CD4-positive, alpha-beta T cell treated with Interleukin-21 for 1 hour (primary cell): ENCODE measurements around the gene AUH.
"Not testable (repeated sequence)": the region's sequence is repeated elsewhere in the genome, so short reads cannot be mapped to it uniquely, and the experiment has no call there.

Experiments used
- DNase-seq: peaks from one replicate; pipeline ENCODE4 v3.0.0-alpha.2; 2020

The AUH gene, protein sequence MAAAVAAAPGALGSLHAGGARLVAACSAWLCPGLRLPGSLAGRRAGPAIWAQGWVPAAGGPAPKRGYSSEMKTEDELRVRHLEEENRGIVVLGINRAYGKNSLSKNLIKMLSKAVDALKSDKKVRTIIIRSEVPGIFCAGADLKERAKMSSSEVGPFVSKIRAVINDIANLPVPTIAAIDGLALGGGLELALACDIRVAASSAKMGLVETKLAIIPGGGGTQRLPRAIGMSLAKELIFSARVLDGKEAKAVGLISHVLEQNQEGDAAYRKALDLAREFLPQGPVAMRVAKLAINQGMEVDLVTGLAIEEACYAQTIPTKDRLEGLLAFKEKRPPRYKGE

DNA sequence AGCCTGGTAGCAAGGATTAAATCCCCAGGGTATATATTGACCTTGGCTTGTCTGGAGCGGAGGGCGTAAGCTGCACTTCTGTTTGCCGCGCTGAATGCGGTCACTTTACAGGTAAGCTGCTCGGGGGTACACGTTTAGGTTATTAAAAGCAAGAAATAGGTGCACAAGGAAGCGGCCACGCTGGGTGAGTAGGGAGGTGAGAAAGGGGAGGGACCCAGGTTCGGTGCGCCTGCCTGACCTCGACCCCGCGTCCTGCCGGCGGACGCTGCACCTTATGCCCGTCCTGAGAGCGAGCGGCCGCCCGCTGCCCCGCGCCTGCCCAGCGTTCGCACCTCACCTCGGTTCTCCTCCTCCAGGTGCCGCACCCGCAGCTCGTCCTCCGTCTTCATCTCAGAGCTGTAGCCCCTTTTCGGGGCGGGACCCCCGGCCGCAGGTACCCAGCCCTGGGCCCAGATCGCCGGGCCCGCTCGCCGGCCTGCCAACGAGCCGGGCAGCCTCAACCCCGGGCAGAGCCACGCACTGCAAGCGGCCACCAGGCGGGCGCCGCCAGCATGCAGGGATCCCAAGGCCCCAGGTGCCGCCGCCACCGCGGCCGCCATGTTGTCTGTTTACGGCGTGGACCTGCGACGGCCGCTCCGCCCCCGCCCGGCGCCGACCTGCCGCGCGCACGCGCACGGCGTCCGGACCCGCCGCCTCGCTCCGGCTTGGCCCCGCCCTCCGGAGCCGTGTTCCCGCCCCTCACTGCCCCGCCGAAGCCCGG is at the start of gene AUH:
AUH (minus strand) TSS at position 628 of the 760 bp plus-strand sequence; CDS start at position 599, 29 bp downstream.
- peak; percentile 87 for DNase-seq

DNA sequence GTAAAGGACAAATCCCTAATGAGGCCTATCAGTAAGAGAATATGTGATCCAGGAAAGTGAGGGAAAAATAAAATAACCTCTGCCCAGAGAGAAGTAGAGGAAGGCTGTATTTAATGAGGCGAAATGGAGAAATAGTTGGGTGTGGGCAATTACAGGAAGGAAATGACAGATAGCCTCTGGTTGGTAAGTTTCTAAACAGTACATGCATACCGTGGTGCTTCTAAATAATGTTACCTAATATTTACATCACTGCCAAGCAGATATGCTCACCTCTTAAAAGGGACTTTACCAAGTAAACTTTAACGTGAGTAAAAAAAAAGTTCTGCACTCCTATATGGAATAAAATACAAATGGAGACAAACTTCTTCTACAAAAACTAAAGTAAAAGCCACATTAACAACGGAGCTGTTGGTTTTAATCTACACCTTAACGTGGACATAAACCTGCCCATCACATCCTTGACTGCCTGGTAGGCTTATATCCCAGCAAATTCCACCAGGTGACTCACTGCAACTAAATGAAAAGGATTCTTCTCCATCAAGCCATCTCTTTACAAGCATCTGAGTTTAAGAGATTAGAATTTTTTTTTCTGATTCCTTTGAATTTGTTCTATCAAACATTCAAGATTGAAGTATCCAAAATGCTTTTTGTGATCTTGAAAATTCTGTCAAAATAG is 49.5 kb upstream of the AUH start:
- DNase-seq = peak; percentile 4

DNA sequence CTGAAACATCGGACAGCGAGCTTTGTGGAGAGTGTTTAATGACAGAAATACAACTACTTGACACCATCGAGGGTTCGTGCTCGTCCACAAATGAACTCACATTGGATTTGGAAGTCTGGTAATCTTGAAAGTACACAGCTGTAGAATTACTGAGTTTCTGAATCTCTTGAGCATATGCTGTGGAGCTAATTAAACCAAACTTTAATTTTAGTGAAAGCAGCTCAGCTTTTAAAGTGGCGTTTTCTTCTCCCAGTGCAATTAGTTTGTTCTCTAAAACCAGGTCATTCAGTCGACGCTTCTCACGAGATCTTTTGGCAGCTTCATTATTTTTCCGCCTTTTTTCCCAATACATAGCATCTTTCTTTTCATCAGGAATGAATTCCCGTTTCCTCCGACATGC is 48.4 kb upstream of the AUH start:
- no peak for DNase-seq

DNA sequence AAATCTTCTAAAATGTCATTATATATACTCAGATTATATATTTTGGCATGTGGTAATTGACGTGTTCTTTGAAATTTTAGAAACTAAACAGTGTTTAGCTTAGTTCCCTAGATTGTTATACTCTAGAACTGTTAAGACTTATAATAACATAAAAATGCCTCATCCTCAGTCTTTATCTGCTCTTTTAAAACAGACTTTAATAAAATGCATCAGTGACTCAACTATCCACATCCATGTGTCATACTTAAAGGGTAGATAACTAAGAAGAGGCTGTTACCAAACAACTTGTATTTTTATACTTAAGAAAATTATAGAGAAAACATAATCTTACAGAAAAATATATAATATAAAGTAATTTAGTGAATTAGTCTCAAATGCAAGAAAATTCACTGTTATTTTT is 46.8 kb upstream of the AUH start:
- DNase-seq = no peak

DNA sequence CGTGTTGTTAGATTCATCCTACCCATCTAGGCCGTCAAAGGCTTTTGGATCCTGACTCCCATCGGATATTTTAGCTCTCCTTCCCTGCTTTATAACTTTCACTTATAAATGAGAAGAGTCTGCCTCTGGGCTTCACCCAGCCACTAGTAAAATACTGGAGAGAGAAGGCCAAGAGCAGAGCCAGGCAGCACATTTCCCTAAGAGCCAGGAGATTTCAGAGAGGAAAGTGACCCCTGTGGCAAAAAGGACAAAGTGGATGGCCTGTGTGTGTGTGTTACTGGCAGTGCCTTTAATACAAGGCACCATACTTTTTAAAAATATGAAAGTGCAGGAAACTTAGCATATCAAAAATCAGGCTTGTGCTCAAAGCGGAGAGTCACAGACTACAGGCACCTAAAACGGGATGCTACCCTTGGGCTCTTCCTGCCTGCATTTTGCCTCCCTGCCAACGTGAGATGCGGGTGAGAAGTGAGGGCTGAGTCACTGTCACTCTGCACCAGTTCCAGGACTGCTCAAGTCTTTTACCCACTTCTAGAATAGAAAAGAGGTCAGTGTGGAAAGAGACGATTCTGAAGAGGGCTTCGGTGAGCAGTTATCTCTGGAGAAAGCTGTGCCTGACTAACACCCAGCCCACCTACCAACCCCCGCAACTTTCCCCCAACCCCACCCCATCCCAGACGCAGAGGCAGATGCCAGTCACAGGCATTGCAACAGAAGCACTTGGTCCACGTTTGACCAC is 46.0 kb upstream of the AUH start:
- no peak for DNase-seq

DNA sequence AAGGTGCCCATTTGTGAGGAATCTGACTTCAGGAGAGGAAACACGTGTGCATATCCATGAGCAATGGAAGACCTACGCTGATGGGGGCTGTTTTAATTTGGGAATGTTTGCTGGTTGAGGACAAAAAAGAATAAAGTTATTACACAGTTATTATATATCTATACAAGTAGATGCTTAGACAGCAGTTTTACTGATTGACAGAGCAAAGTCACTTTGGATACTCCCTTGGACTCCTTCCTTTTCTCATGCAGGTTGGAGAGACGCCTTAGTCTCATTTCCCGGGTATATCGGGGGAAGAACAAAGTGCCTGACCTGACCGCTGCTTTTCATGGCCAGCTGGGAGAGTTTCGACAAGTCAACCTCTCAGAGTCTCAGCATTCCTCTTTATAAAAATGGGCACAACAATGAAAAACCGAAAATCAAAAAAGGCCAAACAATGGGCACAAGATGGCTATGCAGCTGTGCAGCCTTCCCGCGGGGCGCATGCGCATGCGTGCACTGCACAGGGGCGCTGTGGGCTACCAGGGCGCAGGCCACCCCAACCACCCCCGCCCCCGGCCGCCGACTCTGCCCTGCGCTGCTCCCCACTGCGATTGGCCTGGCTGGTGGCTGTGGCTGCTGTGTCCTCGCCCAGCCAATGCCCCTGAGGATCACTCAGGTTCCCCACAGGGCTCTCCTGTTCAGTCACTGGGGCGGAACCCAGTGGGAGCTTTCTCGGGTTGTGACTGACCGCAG is 43.8 kb upstream of the AUH start:
- no peak for DNase-seq

DNA sequence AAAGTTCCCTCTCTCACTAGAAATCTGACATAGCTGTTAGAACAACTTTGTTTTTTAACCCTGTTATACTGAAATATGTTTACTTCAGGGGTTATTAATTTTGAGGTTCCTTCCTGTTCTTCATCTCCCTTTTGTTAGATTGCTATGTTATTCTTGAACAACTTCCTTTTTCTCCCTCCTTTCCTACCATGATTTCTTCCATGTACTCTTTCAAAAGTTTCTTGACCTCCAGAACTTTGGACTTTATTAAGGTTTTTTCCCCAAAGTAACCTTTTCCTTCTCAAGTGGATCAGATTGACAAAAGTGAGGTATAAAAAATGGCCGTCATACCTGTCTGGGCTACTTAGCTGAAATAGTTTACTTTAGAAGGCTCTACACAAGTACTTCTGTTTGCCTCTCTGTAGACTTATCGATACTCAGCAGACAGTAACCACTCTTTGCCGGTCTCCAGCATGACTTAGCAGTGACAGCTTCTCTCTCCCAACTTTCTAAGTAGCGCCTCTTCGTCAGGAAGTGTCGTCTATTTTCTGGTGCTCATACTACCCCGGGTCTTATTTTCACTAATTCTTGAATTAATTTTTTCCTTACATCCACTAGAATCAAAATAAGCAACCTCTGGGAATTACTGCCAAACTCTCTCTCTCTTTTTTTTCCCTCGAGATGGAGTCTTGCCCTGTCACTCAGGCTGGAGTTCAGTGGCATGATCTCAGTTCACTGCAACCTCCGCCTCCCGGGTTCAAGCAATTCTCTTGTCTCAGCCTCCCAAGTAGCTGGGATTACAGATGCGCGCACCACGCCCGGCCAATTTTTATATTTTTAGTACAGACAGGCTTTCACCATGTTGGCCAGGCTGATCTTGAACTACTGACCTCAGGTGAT is 42.2 kb upstream of the AUH start:
- DNase-seq = no peak

DNA sequence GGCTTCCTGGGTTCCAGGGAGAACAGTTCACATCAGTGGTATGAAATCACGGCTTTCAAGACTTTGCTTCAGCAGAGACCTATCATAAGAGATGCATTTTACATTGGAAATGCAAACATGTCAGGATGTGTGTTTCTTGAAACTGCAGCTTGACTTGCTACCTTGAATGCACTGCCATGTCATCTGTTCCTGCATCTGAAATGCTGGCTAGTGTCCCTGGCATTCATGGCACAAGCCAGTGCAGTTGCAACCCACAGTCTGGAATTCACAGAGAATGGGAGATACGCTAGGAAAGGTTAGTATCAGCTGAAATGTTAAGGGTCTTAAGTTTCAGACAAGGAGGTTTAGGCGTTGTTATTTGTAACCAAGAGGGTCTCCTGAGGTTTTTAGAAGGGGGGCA is 37.2 kb upstream of the AUH start:
- no peak for DNase-seq

DNA sequence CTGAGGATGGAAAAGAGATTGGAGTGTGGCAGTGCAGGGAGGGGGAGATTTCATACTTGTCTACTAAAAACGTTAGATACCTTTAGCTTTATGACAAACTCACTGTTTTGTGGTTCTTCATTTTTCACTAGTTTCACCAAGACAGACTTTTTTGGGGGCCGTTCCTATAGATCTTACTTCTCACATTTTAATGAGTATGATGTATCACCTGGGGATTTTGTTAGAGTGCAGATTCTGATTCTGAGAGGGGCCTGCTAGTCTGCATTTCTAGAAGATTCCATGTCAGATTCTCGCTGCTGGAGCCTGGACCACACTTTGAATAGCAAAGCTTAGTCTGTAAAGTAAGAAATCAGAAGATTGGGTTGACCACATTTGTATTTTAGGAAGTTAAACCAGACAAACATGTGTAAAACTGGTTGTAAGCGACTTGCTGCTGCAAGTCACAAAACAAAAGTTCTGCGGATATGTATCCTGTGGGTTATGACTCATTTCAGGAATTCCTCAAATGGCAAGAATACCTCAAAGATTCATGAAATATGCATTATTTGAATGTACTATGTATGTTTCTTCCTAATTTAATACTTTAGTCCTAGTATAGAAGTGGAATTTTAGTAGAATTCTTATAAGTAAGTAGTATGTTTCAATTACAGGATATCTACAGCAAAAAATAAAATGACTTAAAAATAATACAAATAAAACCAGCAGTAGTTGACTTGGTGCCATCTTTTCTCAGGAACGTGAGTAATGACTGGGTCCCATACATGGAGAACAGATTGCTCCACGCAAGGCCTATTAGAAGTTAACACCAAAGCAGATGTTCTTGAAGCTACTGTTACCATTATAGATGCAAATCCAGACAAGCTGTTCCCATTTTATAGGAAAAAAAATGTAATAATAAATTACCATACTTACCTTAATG is 34.1 kb upstream of the AUH start:
- peak; percentile 21 for DNase-seq

DNA sequence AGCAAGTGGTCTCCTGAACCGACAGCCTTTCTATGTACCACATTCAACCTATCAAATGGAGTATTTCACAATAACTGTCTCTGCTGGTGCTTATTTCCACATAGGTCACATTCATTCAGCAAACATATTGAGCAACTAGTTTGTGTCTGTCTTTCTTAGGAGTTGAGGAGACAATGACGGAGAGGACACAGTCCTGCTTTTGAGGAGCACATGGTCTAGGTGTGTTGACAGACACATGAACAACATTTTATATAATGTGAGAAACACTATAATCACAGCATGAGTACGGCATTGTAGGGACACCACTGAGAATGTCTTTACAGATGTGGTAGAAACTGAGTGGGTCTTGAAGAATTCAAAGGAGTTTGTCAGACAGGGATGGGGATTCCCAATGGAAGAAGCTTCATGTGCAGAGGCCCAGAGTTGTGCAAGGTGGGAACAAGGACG is 33.4 kb upstream of the AUH start:
- DNase-seq = no peak

DNA sequence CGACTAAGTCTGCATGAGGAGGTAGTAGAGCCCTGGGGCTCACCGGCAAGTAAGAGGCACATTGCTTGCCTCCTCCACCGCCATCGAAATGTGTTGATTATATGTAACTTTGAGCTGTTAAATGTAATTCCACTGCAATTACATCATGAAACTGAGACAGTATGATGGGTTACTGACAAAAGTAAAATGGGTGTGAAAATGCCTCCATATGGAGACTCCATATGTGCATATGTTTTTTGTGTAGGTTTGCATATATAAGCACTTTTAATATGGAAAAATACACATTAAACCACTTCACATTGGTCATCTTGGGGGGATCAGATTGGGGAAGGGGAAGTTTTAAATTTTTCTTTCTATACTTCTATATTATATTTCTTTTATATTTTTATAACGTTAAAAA is 32.1 kb upstream of the AUH start:
- no peak for DNase-seq

DNA sequence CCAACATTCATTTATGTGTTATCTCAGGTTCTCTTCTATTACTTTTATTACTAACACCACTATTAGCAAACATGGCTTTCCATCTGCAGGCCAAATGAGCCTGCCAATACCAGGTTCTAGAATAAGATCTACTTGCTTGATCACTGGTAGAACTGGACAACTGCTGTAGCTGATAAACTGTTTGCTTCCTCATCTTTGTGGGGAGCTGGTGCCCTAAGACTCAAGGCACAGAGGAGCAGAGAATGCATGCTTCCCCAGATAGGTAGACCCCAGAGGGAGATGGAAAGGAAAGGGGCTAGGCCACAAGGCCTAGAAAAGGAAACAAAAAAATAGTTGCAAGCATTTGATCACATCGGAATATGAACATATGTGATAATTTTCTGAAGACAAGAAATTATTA is 30.7 kb upstream of the AUH start:
- no peak for DNase-seq

DNA sequence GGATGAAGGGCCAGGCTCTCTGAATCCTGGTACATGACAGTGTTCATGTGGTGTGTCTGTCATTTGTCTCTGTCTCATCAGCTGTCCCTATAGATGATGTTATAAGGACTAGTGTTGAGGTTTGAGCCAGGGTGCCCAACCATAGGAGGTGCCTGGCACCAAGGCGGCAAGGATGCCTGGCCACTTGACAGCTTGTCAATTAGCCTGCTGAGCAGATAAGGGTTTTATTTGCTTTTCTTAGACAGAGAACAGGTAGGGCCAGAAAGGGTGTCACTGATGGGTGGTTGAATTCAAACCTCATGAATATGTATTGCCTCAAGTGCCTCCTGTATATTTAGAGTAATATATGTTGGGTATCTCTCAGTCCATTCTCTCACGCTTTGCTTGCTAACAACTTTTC is 30.1 kb upstream of the AUH start:
- DNase-seq = no peak

DNA sequence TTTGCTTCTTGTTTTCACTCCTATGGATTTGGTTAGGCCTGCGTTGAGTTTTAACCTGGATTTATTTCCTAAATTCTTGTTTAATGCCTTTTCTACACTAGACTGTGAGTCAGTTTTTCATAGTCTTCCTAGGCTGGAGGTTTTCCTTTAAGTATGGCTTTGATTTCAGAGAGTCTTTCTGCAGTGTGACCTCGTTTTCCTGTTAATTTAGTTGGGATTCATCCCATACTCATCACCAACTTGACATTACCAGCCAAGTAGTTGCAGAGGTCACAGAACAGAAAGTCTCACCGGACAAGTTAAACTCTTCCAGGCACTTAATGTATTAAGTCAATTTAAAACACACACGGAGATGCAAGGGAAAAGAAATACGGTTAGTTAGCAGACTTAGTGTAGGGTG is 29.7 kb upstream of the AUH start:
- DNase-seq = no peak

DNA sequence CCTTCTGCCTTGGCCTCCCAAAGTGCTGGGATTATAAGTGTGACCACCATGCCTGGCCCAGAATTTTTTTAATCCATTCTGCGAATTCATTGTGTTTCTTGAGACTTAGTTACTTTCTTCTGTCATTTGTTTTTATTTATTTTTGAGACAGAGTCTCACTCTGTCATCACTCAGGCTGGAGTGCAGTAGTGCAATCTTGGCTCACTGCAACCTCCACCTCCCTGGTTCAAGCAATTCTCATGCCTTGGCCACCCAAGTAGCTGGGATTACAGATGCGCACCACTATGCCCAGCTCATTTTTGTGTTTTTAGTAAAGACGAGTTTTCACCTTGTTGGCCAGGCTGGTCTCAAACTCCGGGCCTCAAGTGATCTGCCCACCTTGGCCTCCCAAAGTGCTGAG is 28.0 kb upstream of the AUH start:
- DNase-seq = not testable (repeated sequence)

DNA sequence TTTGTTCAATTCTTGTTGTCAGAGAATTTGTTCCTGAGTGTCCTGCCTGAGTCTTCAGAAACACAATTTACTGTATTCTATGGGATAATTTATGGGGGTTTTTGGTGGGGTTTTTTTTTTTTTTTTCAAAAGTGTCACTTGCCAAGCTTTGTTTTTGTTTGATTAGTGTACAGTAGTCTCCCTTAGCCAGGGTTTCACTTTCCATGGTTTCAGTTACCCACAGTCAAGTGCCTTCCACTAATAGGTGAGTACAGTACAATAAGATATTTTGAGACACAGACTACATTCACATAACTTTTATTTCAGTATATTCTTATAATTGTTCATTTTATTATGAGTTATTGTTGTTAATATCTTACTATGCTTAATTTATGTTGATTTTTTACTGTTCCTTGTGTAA is 25.0 kb upstream of the AUH start:
- DNase-seq = no peak

DNA sequence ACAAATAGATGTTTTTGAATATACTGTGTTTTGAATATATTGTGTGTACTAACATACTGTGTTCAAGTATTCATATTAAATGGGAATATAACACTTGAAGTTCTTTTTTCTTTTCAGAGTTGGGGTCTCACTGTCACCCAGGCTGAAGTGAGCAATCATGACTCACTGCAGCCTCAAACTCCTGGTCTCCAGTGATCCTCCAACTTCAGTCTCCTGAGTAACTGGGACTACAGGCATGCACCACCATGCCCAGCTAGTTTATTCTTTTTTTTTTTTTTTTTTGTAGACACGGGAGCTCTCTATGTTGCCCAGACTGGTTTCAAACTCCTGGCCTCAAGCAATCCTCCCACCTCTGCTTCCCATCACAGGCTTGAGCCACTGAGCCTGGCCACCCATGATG is 23.2 kb upstream of the AUH start:
- no peak for DNase-seq

DNA sequence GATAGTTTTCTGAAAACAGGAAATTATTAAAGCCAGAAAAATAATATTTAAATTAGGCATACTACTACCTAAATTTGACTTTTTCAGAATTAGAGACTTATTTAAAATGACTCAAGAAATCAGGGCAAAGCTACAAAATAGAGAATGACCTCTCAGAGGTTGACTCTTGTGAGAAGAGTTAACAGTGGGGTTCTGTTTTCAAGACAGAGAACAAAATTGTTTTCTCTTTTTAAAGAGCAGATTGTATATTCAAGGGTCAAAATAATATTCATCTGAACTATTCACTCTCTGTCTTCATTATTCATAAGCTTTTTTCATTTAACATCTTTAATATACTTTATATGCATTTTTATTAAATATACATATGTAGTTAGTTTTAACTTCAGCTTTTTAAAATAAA is 21.9 kb upstream of the AUH start:
- no peak for DNase-seq

DNA sequence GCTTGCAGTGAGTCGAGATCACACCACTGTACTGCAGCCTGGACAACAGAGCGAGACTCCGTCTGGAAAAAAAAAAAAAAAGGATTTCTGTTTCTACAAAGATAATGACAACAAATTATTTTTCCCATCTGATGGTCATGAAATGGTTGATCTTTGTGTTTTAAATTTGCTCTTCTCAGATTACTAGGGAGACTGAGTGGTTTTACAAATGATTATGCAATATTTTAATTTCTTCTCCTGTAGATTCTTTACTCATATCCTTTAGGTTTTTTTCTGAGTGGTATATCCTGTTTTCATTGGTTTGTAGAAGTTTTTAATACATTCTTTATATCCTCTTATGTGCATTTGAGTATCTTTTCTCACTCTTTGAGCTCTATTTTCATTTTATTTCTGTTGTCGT is 20.6 kb upstream of the AUH start:
- DNase-seq = no peak

DNA sequence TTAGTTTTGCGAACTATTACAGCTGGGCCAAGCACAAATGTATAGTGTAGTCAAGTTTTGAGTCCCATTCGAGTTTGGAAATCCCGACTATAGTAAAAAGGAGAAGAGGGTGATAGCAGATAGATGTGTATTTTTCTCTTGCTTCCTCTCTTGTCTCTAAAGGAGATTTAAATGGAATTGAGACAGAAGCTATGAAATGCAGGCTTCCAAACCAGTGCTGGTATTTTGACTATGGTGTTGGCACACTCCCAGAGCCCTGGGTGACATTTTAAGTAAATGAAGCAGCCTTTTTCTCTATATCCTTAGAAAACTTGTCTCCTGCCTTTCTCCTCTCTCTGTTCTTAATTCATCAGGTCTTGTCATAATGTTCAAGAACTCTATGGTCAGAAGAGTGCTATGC is 17.7 kb upstream of the AUH start:
- no peak for DNase-seq
